ENCODE results near the gene TBC1D2.

The TBC1D2 gene

GRCh38 chr9:98215821-98216220, 39.6 kb downstream of the TBC1D2 start:
- peak; percentile 46 for TF ChIP-seq CTCF (IDR thresholded peaks at IDR 0.05; ENCODE audit: control insufficient read depth, insufficient read depth, low read depth, low read length, missing control alignments)
- no peak for DNase-seq (ENCODE audit: low read depth)
- no peak overlapping the region for H3K4me3 ChIP-seq (ENCODE audit: control insufficient read depth, low read depth, low read length)

- DNase-seq (ENCODE audit: low read depth) = no peak
- no peak overlapping the region for H3K4me3 ChIP-seq (ENCODE audit: control insufficient read depth, low read depth, low read length)
- no peak for TF ChIP-seq CTCF (IDR thresholded peaks at IDR 0.05; ENCODE audit: control insufficient read depth, insufficient read depth, low read depth, low read length, missing control alignments)
These were observed 40.2 kb downstream of the TBC1D2 start for GRCh38 chr9:98215271-98215670.

- no peak overlapping the region for H3K4me3 ChIP-seq (ENCODE audit: control insufficient read depth, low read depth, low read length)
- TF ChIP-seq CTCF (IDR thresholded peaks at IDR 0.05; ENCODE audit: control insufficient read depth, insufficient read depth, low read depth, low read length, missing control alignments) = no peak
- DNase-seq (ENCODE audit: low read depth) = no peak
These were observed 40.6 kb downstream of the TBC1D2 start for GRCh38 chr9:98214811-98215210.

GRCh38 chr9:98211260-98211659, 44.2 kb downstream of the TBC1D2 start:
- no peak for DNase-seq (ENCODE audit: low read depth)
- H3K4me3 ChIP-seq (ENCODE audit: control insufficient read depth, low read depth, low read length) = no peak overlapping the region
- no peak for TF ChIP-seq CTCF (IDR thresholded peaks at IDR 0.05; ENCODE audit: control insufficient read depth, insufficient read depth, low read depth, low read length, missing control alignments)

GRCh38 chr9:98210435-98210834, 45.0 kb downstream of the TBC1D2 start:
- TF ChIP-seq CTCF (IDR thresholded peaks at IDR 0.05; ENCODE audit: control insufficient read depth, insufficient read depth, low read depth, low read length, missing control alignments) = no peak
- H3K4me3 ChIP-seq (ENCODE audit: control insufficient read depth, low read depth, low read length) = no peak overlapping the region
- no peak for DNase-seq (ENCODE audit: low read depth)

- H3K4me3 ChIP-seq (ENCODE audit: control insufficient read depth, low read depth, low read length) = no peak overlapping the region
- TF ChIP-seq CTCF (IDR thresholded peaks at IDR 0.05; ENCODE audit: control insufficient read depth, insufficient read depth, low read depth, low read length, missing control alignments) = no peak
- DNase-seq (ENCODE audit: low read depth) = no peak
These were observed 45.9 kb downstream of the TBC1D2 start for GRCh38 chr9:98209530-98209929.

GRCh38 chr9:98208635-98209034, 46.8 kb downstream of the TBC1D2 start:
- TF ChIP-seq CTCF (IDR thresholded peaks at IDR 0.05; ENCODE audit: control insufficient read depth, insufficient read depth, low read depth, low read length, missing control alignments) = no peak
- H3K4me3 ChIP-seq (ENCODE audit: control insufficient read depth, low read depth, low read length) = no peak overlapping the region
- no peak for DNase-seq (ENCODE audit: low read depth)
